SIG-M5 treated with dmso at 0.1 percent for 504 hours (cell line): Measurements from ENCODE around the gene KCTD15.

Experiments used
- DNase-seq: peaks from one replicate; lab custom pipeline; 2025; ENCODE audit not compliant: unreplicated experiment; lab: John Stamatoyannopoulos, UW

Gene KCTD15

DNA sequence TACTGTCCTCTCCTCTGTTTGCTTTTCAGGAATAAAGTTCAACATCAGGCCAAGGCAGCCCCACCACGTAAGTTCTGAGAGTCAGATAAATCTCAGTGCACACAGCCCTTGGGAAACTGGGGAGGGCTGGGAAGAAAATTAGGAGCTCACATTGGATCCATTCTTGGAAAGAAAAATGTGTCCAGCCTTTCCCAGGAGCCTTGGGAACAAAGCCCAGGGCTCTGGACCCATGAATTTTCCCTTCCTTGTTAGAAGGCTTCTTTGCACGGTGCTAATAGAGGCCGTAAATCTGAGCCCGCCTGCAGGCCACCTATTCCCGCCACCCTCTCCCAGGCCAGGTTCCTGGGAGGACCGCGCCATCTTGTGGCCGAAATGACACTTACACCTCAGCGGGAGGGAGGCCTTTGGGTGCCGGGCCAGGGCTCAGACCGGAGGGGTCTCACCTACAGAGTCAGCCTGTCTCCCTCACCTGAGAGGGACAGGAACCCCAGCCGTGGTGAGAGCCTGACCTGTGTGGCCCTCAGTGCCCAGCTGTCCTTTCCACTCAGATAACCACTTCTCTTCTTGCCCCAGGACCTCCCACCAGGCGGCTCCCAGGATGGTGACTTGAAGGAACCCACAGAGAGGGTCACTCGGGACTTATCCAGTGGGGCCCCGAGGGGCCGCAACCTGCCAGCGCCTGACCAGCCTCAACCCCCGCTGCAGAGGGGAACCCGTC, 25.1 kb upstream of the KCTD15 start:
- DNase-seq: peak; percentile 46

DNA sequence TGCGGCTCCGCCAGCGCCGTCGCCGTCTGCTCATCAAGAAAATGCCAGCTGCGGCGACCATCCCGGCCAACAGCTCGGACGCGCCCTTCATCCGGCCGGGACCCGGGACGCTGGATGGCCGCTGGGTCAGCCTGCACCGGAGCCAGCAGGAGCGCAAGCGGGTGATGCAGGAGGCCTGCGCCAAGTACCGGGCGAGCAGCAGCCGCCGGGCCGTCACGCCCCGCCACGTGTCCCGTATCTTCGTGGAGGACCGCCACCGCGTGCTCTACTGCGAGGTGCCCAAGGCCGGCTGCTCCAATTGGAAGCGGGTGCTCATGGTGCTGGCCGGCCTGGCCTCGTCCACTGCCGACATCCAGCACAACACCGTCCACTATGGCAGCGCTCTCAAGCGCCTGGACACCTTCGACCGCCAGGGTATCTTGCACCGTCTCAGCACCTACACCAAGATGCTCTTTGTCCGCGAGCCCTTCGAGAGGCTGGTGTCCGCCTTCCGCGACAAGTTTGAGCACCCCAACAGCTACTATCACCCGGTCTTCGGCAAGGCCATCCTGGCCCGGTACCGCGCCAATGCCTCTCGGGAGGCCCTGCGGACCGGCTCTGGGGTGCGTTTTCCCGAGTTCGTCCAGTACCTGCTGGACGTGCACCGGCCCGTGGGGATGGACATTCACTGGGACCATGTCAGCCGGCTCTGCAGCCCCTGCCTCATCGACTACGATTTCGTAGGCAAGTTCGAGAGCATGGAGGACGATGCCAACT, 24.4 kb upstream of the KCTD15 start:
- DNase-seq: no peak

DNA sequence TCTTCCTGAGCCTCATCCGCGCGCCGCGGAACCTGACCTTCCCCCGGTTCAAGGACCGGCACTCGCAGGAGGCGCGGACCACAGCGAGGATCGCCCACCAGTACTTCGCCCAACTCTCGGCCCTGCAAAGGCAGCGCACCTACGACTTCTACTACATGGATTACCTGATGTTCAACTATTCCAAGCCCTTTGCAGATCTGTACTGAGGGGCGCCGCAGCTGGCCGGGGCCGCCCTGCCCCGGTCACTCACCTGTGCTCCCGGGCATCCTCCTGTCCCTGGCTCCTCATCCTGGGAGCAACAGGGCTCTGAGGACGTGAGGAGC, 23.9 kb upstream of the KCTD15 start:
- no peak for DNase-seq

DNA sequence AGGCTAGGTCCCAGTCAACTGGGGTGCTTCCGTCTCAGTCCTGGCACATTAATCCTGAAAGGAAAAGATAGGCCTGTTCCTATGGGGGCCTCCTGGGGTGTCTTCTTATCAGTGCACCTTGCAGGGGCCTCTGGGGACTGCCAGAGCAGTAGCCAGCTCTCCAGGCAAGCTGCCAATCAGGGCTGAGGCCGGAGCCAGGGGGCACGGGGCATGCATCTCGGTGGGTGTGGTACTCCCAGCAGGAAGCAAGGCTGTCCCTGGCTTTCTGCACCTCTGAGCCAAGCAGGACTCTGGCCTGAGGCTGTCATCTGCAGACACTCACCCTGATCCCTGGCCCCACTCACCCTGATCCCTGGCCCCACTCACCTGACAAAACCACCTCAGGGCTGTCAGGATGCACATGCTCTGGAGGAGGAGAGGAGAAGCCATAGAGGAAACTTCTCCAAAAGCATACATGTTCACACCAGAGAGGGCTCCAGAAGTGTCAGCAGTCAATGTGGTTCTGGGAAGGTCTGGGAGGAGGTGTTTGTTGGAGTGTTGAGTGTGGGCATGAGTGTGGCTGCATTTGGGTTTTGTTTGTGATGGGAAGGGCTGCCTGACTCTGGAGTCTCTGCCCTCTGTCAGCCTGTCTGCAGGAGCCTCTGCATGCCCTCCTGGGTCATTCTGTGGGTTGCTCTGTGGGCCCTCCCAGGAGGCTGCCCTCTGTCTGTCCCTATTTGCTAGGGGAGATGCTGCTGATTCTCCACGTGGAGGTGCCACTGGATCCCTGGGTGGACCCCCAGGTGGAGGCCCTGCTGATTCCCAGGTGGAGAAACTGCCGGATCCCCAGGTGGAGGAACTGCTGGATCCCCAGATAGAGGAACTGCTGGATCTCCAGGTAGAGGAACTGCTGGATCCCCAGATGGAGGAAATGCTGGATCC, 22.7 kb upstream of the KCTD15 start:
- DNase-seq: no peak

DNA sequence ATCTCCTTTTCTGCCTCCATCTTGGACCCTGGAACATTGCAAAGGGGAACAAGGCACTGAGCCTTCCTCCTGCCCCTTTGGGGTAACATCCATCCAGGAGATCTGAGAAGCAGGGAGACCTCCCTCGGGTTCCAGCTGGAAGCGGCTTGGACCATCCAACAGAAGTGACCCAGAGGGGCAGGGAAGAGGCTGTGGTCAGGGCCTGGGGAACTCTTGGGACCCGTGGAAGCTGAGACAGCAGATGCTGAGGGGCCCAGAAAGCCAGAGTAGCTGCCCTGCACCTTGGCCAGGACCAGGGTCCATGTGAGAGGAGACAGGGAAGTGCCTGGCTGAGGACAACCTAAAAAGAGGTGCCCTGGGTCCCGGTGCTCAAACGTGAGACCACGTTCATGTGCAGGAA, 21.9 kb upstream of the KCTD15 start:
- DNase-seq: no peak

DNA sequence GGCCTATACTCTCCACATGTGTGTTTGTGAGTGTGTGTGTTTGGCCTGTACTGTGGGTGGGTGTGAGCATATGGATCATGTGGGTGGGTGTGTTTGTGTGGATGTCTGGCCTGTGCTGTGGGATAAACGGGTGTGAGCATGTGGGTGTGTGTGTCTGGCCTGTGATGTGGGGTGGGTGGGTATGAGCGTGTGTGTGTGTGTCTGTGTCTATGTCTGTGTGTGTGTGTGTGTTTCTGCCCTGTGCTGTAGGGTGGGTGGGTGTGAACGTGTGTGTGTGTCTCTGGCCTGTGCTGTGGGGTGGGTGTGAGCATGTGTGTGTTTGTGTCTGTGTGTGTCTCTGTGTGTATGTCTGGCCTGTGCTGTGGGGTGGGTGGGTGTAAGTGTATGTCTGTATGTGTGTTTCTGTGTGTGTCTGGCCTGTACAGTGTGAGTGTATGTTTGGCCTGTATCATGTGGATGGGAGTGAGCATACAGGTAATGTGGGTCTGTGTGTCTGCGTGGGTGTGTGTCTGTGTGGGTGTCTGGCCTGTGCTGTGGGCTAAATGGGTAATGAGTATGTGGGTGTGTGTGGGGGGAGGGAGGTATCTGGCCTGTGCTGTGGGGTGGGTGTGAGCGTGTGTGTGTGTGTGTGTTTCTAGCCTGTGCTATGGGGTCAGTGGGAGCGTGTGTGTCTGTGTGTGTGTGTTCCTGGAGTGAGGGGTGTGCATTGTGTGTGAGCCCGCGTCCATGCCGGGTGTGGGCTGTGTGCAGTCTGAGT, 20.8 kb upstream of the KCTD15 start:
- DNase-seq: no peak

DNA sequence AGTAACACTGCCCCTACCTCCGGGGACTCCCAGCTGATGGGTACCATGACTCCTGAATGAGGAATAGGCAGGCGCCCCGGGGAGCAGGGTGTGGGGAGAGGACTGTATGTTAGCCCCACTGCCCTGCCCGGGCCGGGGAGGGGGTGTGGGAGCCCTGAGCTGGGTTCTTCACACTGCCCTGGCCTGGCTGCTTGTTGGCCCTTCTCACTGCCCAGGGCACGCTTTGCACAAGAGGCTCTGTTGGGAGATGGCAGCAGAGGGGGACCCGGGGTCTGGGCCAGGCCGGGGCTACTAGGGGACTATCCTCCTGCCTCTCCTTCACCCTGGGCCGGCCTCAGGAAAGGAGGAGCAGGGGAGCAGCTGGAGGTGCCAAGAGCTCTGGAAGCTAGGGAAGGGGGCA, 19.3 kb upstream of the KCTD15 start:
- DNase-seq: no peak

DNA sequence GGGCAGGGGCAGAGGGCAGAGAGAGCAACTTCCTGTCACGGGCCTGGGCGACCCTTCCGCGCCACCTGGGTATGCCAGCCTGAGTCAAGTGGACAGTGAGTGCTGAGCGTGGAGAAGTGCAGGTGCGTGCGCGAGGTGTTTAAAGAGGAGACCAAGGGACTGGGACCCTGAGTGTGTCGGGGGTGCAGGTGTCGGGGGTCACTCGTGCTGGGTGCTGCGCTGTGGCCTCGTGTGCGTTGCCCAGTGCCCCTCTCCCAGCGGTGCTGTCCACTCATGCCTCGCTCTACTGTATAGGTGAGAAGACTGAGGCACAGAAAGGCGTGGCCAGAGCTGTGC, 18.9 kb upstream of the KCTD15 start:
- no peak for DNase-seq

DNA sequence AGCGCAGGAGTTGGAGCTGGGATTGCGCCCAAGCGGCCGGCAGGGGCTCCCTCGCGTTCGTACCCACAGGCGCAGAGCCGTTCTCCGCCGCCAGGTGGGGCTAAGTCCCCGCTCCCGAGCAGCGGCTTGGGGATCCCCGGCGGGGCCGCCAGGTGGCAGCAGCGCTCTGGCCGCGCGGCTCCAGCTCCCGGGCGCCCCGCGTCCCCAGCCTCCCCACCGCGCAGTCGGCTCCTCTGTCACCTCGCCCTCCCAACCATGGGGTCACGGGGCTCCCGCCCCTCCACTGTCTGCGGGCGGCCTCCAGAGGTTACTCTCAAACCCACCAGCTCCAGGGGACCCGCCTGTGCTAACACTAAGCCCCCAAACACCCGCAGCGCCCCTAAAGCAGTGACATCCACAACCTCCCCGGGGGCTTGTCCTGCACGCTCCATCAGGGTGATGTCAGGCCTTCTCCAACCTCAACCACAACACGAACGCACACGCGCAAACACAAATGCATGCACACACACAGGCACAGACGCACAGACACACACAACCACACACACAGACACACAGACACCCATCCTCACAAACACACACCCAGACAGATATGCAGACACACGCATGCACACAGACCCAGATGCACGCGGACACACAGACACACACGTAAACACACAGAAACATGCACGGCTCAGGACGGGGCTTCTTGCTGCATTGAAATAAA, 18.4 kb upstream of the KCTD15 start:
- peak; percentile 65 for DNase-seq

DNA sequence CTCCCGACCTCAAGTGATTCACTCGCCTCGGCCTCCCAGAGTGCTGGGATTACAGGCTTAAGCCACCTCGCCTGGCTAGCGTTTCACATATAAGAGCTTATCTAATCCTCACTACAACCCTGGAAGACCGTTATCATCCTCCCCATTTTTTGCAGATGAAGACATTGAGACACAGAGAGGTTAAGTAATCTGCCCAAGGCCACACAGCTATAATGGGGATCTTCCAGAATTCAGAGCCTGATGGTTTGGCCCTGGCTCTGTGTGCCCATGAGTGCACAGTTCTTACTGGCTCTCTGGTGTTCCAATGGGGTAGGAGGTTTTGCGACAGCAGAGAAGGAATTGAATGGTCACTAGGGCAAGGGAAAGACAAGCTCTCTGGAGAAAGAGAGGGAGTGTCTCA, 16.8 kb upstream of the KCTD15 start:
- no peak for DNase-seq

DNA sequence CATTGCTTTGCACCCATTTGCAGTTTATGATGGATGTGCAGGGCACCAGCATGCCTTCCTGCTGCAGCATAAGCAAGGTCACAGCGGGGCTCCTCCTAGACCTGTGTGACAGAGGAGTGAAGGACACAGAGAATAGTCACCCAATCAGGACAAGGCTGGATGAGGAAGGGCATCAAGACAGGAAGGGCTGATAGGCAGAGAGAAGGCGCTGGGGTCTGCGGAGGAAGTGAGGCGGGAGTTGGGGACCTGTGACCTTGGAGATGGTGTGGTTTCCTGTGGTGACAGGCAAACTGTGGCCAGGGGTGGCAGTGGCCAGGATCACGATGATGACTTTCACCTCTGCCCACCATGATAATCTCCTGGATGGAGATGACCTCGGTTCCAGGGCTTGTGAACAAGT, 16.4 kb upstream of the KCTD15 start:
- no peak for DNase-seq

DNA sequence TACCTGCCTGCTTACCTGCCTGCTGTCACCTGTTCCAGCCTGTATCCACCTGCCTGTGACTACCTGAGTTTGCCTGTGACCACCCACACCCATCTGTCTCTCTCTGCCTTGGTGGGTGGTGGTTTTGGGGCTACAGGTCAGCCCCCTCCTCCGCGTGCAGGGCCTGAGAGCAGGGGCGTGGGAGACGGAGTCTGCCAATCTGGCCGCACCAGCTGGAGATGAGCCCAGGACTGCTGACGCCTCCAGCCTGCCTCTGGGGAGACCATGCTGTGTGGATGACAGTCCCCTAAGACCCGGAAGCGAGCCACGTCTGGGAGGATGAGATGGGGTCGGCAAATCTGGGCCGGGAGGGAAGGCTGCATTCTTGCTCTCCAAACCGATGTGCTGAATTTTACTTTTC, 15.9 kb upstream of the KCTD15 start:
- no peak for DNase-seq

DNA sequence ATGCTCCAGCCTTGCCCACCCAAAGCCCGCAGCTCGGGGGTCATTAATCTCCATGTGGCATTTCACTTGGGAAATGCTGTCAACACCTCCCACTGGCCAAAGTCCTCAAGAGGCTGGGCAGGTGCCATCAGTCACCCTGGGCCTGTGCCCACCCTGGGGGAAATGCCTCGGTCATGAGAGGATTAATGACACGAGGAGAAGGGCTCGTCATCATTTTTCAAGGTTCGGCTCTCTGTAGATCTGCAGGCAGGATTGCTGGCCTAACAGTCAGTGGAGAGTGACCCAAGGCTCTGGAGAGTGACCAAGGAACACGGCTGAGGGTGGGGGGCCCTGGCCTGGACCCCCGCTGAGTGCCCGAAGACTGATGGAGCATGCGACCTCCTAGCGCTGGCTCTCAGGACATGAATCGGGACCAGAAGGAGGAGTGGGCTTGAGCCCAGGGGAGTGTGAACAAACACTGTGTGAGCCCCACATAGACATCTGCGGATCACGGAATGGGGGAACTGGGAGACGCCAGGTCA, 15.2 kb upstream of the KCTD15 start:
- no peak for DNase-seq

DNA sequence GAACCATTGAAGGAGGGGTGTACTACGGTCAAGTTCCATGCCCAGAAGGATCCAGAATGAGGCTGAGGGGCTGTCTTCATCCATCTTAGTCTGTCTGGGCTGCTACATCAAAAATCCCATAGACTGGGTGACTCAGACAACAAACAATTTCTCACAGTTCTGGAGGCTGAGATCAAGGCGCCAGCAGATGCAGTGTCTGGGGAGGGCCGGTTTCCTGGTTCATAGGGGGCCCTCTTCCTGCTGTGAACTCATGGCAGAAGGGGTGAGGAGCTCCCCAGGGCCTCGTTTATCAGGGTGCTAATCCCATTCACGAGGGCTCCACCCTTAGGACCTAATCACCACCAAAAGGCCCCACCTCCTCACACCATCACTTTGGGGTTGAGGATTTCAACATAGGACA, 14.7 kb upstream of the KCTD15 start:
- no peak for DNase-seq

DNA sequence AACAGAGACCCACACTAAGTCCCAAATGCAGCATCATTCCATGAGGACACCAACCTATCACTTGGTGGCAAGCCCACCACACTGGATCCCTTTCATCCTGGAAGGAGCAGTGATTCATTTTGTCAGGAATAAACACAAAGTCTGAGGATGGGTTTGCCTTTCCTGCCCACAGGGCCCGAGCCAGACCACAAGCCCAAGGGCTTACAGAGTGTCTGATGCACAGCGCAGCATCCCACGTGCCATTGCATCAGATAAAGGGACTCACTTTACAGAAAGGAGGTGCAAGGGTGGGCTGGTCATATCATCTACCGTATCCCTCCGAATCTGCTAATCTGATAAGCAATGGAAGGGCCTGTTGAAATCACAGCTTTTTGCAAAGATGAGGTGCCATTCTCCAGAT, 12.2 kb upstream of the KCTD15 start:
- no peak for DNase-seq

DNA sequence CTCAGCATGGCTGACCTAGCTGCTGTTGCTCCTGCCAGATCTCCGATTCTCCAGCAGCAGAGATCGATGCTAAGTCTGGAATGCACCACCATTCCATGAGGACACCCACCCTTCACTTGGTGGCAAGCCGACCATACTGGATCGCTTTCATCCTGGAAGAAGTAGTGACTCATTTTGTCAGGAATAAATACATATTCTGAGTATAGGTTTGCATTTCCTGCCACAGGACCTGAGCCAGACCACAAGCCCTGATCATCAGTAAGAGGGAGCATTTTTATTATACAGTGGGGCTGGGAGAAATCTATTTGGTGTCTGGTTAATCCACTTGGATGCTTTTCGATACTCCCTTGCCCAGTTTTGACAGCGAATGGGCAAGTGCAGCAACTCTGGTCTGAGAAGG, 10.9 kb upstream of the KCTD15 start:
- DNase-seq: no peak

DNA sequence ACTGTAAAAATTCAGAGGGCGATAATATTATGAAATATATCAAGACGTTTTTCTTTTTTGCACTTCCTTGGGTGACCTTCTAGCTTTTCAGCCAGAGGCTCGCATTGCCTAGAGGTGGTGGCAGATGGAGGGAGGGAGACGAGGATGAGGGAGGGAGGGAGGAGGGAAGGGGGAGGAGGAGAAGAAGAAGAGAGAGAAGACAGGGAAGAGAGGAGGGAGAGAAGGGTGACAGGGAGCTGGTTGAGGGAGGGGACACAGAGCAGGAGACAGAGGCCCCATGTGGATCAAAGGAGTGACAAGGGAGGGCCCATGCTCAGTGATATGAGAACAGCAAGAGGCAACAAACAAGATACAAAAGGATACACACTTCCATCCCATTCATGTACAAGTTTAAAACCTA, 8.0 kb upstream of the KCTD15 start:
- no peak for DNase-seq

DNA sequence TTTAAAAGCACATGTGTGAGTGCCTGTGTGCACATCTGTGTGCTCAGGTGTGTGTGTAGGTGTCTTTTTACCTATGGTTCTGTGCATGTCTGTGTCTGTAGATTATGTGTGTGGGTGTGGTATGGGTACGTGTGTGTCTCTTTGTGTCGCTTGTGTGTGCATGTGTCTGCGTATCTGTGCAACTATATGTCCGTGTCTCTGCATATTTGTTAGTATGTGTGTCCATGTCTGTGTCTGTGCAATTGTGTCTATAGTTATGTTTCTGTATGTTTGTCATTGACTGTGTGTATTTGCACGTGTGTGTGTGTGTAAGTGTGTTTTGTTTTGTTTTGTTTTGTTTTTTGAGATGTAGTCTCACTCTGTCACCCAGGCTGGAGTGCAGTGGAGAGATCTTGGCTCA, 7.3 kb upstream of the KCTD15 start:
- no peak for DNase-seq

DNA sequence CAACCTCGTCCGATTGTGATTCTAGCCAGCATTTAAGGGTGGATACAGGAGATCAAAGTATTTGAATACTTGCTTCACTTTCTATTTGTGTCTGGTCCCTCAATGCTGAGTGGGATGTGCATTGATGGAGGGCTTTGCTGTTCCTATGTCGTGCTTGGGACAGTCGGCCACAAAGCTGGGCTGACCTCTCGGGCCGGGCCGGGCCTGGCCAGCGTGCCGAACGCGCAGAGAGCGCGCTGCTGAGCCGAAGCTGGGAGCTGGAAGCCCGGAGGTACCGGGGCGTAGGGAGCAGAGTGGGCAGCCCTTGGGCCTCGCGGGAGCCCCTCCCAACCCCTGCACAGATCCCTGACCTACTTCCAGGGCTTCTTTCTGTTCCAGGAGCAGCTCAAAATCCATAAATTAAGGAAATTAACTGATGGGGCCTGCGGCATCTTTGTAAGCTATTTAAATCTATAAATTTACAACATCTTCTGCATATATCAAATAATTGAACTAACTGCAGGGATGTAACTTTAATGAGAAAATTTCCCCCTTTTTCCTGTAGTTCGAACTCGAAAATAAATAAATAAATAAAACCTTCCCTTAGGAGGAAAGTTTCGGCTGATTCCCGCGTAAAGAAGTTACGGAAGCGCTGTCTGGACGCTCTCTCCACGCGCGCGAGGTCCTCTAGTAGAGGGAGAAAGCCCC, 1.8 kb upstream of the KCTD15 start:
- DNase-seq: no peak
